Endothelial cell of umbilical vein (primary cell): ENCODE measurements around the gene PRICKLE3. TPM values are rescaled to one million over a fixed set of nuclear protein-coding genes. Genes with fewer than 3 reads are reported as not detected.

ENCODE experiments used
- BruUV-seq: library from RNA; stranded (reverse); fragments of 400-500 nt; replicated peaks from 2 replicates; lab custom pipeline; 2021; lab: Mats Ljungman, UMichigan
- CTCF ChIA-PET: fragments of 300-600, 350-600 bp; sonication (Branson Sonifier 250); formaldehyde crosslinking; loops from one replicate; lab custom pipeline; 2021; ENCODE audit warnings: antibody characterized with exemption, inconsistent platforms; lab: Charles Lee
- POLR2A ChIA-PET: fragments of 300-600, 350-600 bp; sonication (Branson Sonifier 250); formaldehyde crosslinking; loops from one replicate; lab custom pipeline; 2021; ENCODE audit warnings: antibody characterized with exemption, inconsistent platforms; lab: Charles Lee
- DNase-seq: peaks from one replicate; pipeline ENCODE4 v3.0.0-alpha.2; 2011; ENCODE audit warnings: low read depth, low spot score
- FAIRE-seq: peaks from 2 replicates; lab custom pipeline; 2011; peaks lifted over from hg19 to GRCh38; lab: Jason Lieb, UNC
- H2AFZ ChIP-seq: 2 replicates; pipeline ENCODE4 v1.6.0; 2012; ENCODE audit warnings: low read depth, low read length, control low read depth, inconsistent platforms
- H3K27ac ChIP-seq: 2 replicates; pipeline ENCODE4 v1.5.1; 2011; ENCODE audit warnings: low read depth, mild to moderate bottlenecking, control low read depth, low read length, moderate library complexity; ENCODE audit not compliant: insufficient read depth
- H3K27me3 ChIP-seq, 2 experiments: 2 replicates each; pipeline versions ENCODE4 v1.6.0 to v1.6.1; 2011; ENCODE audit warnings: low read length in 2 of 2, mixed read lengths in 1 of 2; ENCODE audit not compliant: control insufficient read depth in 2 of 2, insufficient read depth in 2 of 2
- H3K36me3 ChIP-seq, 2 experiments: 2 replicates in 1 of 2; 3 replicates in 1 of 2; pipeline ENCODE4 v1.5.1; 2011; ENCODE audit warnings: low read length in 2 of 2, mild to moderate bottlenecking in 1 of 2, moderate library complexity in 1 of 2; ENCODE audit not compliant: control insufficient read depth in 2 of 2, insufficient read depth in 2 of 2; ENCODE audit errors: extremely low read depth in 1 of 2
- H3K4me1 ChIP-seq: 3 replicates; pipeline ENCODE4 v1.5.1; 2011; ENCODE audit warnings: mild to moderate bottlenecking, low read length; ENCODE audit not compliant: control insufficient read depth, insufficient read depth; ENCODE audit errors: extremely low read depth
- H3K4me2 ChIP-seq: 2 replicates; pipeline ENCODE4 v1.6.1; 2011; ENCODE audit warnings: low read length, control low read depth, mixed read lengths; ENCODE audit not compliant: insufficient read depth
- H3K4me3 ChIP-seq, 3 experiments: fragments of 200-600 bp in 1 of 3; sonication (generic), shearing (Covaris generic) in 1 of 3; replicated peaks in 1 of 3; 2 replicates each; pipeline ENCODE4 v1.5.1; 2011 to 2016; ENCODE audit warnings: control low read depth in 3 of 3, low read length in 3 of 3, mild to moderate bottlenecking in 2 of 3, inconsistent platforms in 1 of 3, low read depth in 1 of 3, moderate library complexity in 1 of 3; ENCODE audit not compliant: insufficient read depth in 1 of 3
- H3K79me2 ChIP-seq: 2 replicates; pipeline ENCODE4 v1.6.0; 2012; ENCODE audit warnings: low read length, inconsistent platforms; ENCODE audit not compliant: control insufficient read depth, insufficient read depth
- H3K9ac ChIP-seq: replicated peaks from 2 replicates; pipeline ENCODE3; 2011; ENCODE audit warnings: low read length, control low read depth; ENCODE audit not compliant: insufficient read depth; ENCODE audit errors: extremely low read depth
- H3K9me1 ChIP-seq: replicated peaks from 3 replicates; pipeline ENCODE4 v1.6.0; 2011; ENCODE audit warnings: mild to moderate bottlenecking, low read length; ENCODE audit not compliant: control insufficient read depth, insufficient read depth; ENCODE audit errors: extremely low read depth
- H3K9me3 ChIP-seq: replicated peaks from 2 replicates; pipeline ENCODE4 v1.5.1; 2012; ENCODE audit warnings: low read length, inconsistent platforms; ENCODE audit not compliant: control insufficient read depth, insufficient read depth
- H4K20me1 ChIP-seq: replicated peaks from 2 replicates; pipeline ENCODE3; 2011; ENCODE audit warnings: mild to moderate bottlenecking, low read length; ENCODE audit not compliant: control insufficient read depth, insufficient read depth; ENCODE audit errors: extremely low read depth
- EZH2 ChIP-seq: IDR thresholded peaks from 2 replicates; pipeline ENCODE4 v1.6.1; 2012; ENCODE audit warnings: borderline replicate concordance, low read depth, mild to moderate bottlenecking, moderate library complexity, low read length, inconsistent platforms; ENCODE audit not compliant: severe bottlenecking
- FOS ChIP-seq: IDR thresholded peaks from 2 replicates; pipeline ENCODE4 v1.6.1; 2011; ENCODE audit warnings: mild to moderate bottlenecking, low read length, moderate library complexity, borderline replicate concordance; ENCODE audit not compliant: insufficient read depth
- GATA2 ChIP-seq: IDR thresholded peaks from 2 replicates; pipeline ENCODE4 v1.7.0; 2011; ENCODE audit warnings: low read depth, mild to moderate bottlenecking, moderate library complexity, mixed read lengths, low read length; ENCODE audit not compliant: insufficient read length, insufficient read depth
- JUN ChIP-seq: IDR thresholded peaks from 2 replicates; pipeline ENCODE4 v1.6.1; 2011; ENCODE audit warnings: borderline replicate concordance, low read depth; ENCODE audit not compliant: insufficient read length, insufficient read depth
- MYC ChIP-seq: IDR thresholded peaks from one replicate; pipeline ENCODE4 v1.6.1; 2011; ENCODE audit warnings: mild to moderate bottlenecking, low read depth, low read length
- POLR2A ChIP-seq: IDR thresholded peaks from 2 replicates; pipeline ENCODE4 v1.6.1; 2012; ENCODE audit warnings: low read depth, mild to moderate bottlenecking, control low read depth, low read length
- POLR2AphosphoS5 ChIP-seq: IDR thresholded peaks from 2 replicates; pipeline ENCODE4 v1.6.1; 2012; ENCODE audit warnings: low read depth, mild to moderate bottlenecking, control low read depth, low read length, moderate library complexity; ENCODE audit not compliant: insufficient read depth
- dilution Hi-C: fragments of 300-500 bp; cut with MboI; formaldehyde crosslinking; loops from one replicate; pipeline ENCODE4 v1.15.0; 2019; ENCODE audit warnings: low sequenced_read_pairs; ENCODE audit not compliant: extremely low pct_ligation_motif_present
- intact Hi-C: fragments of 100-400 bp; cut with micrococcal nuclease; formaldehyde crosslinking; loops from one replicate; pipeline ENCODE4 v1.10.0; 2022
- polyA plus RNA-seq, 4 experiments: library from polyadenylated mRNA; depleted of rRNA in 3 of 4; stranded (reverse) in 3 of 4; unstranded in 1 of 4; fragments of >200 nt; gene quantifications; 2 replicates each; pipeline versions ENCODE4 v1.2.1 to v1.2.3, GENCODE V29; 2011 to 2012; ENCODE audit warnings: missing spikeins in 1 of 4
- total RNA-seq: library from RNA; stranded (reverse); gene quantifications from 2 replicates; pipeline ENCODE4 v1.2.3, GENCODE V29; 2021
- TF ChIP-seq, protein P1 (sequence below), 2 donors: IDR thresholded peaks; 1 replicate in 1 of 2; 2 replicates in 1 of 2; pipeline ENCODE4 v1.5.1; 2011; ENCODE audit warnings: low read length in 2 of 2, mild to moderate bottlenecking in 2 of 2, moderate library complexity in 2 of 2, control low read depth in 1 of 2, inconsistent platforms in 1 of 2, low read depth in 1 of 2; ENCODE audit not compliant: insufficient read depth in 1 of 2; ENCODE audit errors: extremely low read depth in 1 of 2
- TF ChIP-seq, protein P2 (sequence below): IDR thresholded peaks from 2 replicates; pipeline ENCODE4 v1.6.1; 2011; ENCODE audit not compliant: insufficient read depth, insufficient read length

The PRICKLE3 gene
- total and polyA plus RNA-seq, 2 donors (not counting 3 experiments of a cell fraction or from before 2014, with no cell fraction given), result 6.8 to 15.0 TPM

DNA sequence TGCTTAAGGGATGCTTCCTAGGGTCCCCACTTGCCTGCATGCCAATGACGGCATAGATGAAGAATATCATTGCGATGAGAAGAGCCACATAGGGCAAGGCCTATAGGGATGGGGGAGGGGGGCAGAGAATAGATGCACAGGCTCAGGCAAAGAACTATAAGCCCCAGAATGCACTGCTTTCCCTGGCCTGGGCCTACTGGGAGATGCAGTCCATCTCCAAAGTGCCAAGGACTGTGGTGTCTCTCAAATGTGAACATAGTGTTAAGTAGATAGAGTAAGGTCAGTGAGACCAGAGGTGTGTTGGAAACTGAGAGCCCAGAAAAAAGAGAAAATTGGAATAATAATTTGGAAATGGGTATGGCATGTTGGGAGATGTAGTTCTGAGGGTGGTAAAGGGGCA lies 26.0 kb upstream of the PRICKLE3 start:
- Histone ChIP-seq H3K27me3 (no peaks in the 10 kb centered on the region), H2AFZ (no peak overlapping the region), H3K27ac (no peak overlapping the region), H3K4me3 (no peak overlapping the region), H3K79me2 (no peaks in the 10 kb centered on the region), H3K4me2 (no peak overlapping the region), H4K20me1 (no peaks in the 10 kb centered on the region), H3K36me3 (no peaks in the 10 kb centered on the region), H3K4me1 (no peaks in the 10 kb centered on the region), H3K9ac (no peak overlapping the region), H3K9me1 (no peaks in the 10 kb centered on the region), H3K9me3 (no peaks in the 10 kb centered on the region)
- dilution Hi-C loops, result no loop called here
- DNase-seq, result no peak
- ChIA-PET POLR2A (no interaction called here), CTCF (no interaction called here)
- no peak for FAIRE-seq
- TF ChIP-seq GATA2, result no peak
- TF ChIP-seq EZH2, result no peak
- TF ChIP-seq MYC, result no peak
- TF ChIP-seq, protein P1, sequence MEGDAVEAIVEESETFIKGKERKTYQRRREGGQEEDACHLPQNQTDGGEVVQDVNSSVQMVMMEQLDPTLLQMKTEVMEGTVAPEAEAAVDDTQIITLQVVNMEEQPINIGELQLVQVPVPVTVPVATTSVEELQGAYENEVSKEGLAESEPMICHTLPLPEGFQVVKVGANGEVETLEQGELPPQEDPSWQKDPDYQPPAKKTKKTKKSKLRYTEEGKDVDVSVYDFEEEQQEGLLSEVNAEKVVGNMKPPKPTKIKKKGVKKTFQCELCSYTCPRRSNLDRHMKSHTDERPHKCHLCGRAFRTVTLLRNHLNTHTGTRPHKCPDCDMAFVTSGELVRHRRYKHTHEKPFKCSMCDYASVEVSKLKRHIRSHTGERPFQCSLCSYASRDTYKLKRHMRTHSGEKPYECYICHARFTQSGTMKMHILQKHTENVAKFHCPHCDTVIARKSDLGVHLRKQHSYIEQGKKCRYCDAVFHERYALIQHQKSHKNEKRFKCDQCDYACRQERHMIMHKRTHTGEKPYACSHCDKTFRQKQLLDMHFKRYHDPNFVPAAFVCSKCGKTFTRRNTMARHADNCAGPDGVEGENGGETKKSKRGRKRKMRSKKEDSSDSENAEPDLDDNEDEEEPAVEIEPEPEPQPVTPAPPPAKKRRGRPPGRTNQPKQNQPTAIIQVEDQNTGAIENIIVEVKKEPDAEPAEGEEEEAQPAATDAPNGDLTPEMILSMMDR (IDR thresholded peaks at IDR 0.05; ENCODE audit: extremely low read depth in 1 of 2, insufficient read depth in 1 of 2, low read depth in 1 of 2, low read length in 2 of 2), result no peak
- TF ChIP-seq FOS, result no peak
- TF ChIP-seq, protein P2, sequence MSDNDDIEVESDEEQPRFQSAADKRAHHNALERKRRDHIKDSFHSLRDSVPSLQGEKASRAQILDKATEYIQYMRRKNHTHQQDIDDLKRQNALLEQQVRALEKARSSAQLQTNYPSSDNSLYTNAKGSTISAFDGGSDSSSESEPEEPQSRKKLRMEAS, result no peak
- no peak for TF ChIP-seq POLR2A
- no peak for TF ChIP-seq POLR2AphosphoS5
- TF ChIP-seq JUN, result no peak
- BruUV-seq, result no TSS peak
- intact Hi-C loops, result no loop called here
